ENCODE measurements around the gene LRRC75A. TPM values are rescaled to one million over a fixed set of nuclear protein-coding genes. Genes with fewer than 3 reads are reported as not detected.

LRRC75A gene
- total and polyA plus RNA-seq, 2 of the 13 experiments (the other 11 are each of a cell fraction or from before 2014, with no cell fraction given): 0.03 TPM; not detected in 1

DNA sequence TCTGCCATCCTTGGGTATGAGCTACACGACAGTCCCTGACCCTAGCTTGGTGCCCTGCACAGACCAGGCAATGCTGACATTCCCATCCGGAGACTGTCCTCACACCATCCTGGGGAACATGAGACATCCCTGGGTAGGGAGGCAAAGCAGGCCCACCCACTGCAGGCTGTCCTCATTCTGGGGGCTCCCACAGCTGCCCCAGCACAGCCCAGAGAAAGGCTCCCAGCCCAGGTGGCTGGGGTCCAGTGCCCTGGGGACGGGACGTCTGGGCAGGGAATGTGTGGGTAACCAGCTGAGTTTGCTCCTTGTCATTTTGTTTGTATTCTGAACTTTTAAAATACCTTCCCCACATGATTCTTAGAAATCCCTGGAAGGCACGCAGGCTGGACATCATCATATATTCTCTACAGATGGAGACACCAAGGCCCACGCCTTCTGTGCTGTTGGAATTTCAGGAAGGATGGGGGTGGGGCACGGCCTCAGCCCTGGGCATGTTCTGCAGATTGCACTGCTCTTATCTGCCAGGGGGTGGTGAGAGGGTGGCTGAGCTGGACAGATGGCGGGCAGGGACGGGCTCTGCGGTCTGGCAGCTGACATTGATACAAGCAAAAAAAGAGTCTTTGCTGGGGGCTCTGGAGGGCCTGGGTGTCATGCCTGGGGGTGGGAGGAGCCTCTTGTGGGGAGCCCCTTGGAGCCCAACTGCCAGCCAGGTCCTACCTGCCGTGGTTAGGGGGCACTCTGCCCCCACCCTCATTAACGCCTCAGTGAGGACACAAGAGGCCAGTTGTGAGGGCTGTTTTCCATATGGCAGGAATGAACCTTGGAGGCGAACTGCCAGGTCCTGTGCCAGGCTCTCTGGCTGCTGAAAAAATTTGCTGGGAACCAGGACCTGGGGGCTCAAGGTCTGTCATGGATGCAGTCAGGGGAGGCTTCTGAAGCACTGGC is 28.4 kb downstream of the LRRC75A start:
- Histone ChIP-seq H3K9me3 (ENCODE audit: low read length) (no peaks in the 10 kb centered on the region), H3K36me3 (replicated peaks in 1 of 2; ENCODE audit: control insufficient read depth in 1 of 2, insufficient read depth in 2 of 2, low read length in 2 of 2) (no peaks in the 10 kb centered on the region), H3K9ac (ENCODE audit: insufficient read depth, low read depth, low read length) (no peak overlapping the region), H3K27me3 (ENCODE audit: control insufficient read depth in 1 of 2, insufficient read depth in 2 of 2, low read length in 2 of 2) (no peaks in the 10 kb centered on the region), H3K4me1 (ENCODE audit: insufficient read depth, low read length) (peaks cover 89% of the 10 kb centered on the region), H3K4me3 (replicated peaks in 1 of 3; ENCODE audit: insufficient read depth in 1 of 3, low read depth in 2 of 3, low read length in 3 of 3) (no peak overlapping the region), H2AFZ (ENCODE audit: low read length) (no peak overlapping the region), H4K20me1 (ENCODE audit: insufficient read depth, low read length) (peaks cover 2% of the 10 kb centered on the region; the same call in 1 of the 2 replicates), H3K4me2 (ENCODE audit: low read depth, low read length) (no peak overlapping the region), H3K27ac (ENCODE audit: extremely low read length, insufficient read depth, low read length) (no peak overlapping the region), H3K79me2 (ENCODE audit: insufficient read depth, low read length) (no peaks in the 10 kb centered on the region)
- ChIA-PET CTCF (ENCODE audit: low intra/inter-chr PET ratio, low total read pairs) (no interaction called here), POLR2A (interaction anchor here (1.4 kb wide), 1 partner anchor 25 kb away, joined by 4 read pairs; no protein-coding TSS in a partner anchor)
- BruUV-seq (replicated peaks): no TSS peak
- ATAC-seq (0 out of 3 replicates have a peak, but pooled peaks have one; percentile 5), DNase-seq (ENCODE audit: low spot score) (no peak), FAIRE-seq (no peak)
- intact Hi-C loops (cut with micrococcal nuclease; ENCODE audit: unreplicated experiment): no loop called here
- in situ Hi-C loops (cut with HindIII; ENCODE audit: extremely low pct_ligation_motif_present, low pct_unique_long_range_greater_than_20kb): no loop called here
- TF ChIP-seq ZSCAN12 (CRISPR knock-in tag; IDR thresholded peaks at IDR 0.05): no peak
- peak; percentile 46; the same call in 1 of the 2 replicates for TF ChIP-seq ZBTB33 (CRISPR knock-in tag; IDR thresholded peaks at IDR 0.05)
- TF ChIP-seq ARID4A (CRISPR knock-in tag; IDR thresholded peaks at IDR 0.05; ENCODE audit: borderline replicate concordance): 0 out of 2 replicates have a peak, but pooled peaks have one; percentile 19
- no peak for TF ChIP-seq SMYD3 (CRISPR knock-in tag; IDR thresholded peaks at IDR 0.05)
- 0 out of 2 replicates have a peak, but pooled peaks have one; percentile 29 for TF ChIP-seq NCOA1 (CRISPR knock-in tag; IDR thresholded peaks at IDR 0.05)
- no peak for TF ChIP-seq HES4 (CRISPR knock-in tag; IDR thresholded peaks at IDR 0.05; ENCODE audit: borderline replicate concordance)
- 90% methylated on average over 4 of the region's 13 CpGs for WGBS (ENCODE audit: low lambda C conversion rate)
